Ishikawa (cell line): ENCODE data around the gene SPATA32.

Experiments
- CEBPB ChIP-seq: IDR thresholded peaks from 2 replicates; pipeline ENCODE4 v1.6.1; 2012
- EP300 ChIP-seq: IDR thresholded peaks from 2 replicates; pipeline ENCODE4 v1.6.1; 2012; ENCODE audit warnings: borderline replicate concordance
- MAX ChIP-seq: IDR thresholded peaks from 2 replicates; pipeline ENCODE4 v1.6.1; 2012
- TCF12 ChIP-seq: IDR thresholded peaks from 2 replicates; pipeline ENCODE4 v1.6.1; 2012; ENCODE audit warnings: low read depth
- USF1 ChIP-seq: IDR thresholded peaks from 2 replicates; pipeline ENCODE4 v1.6.1; 2012

- TF ChIP-seq MAX (no peak), EP300 (no peak), TCF12 (no peak), CEBPB (no peak), USF1 (no peak)
These were observed 30.3 kb downstream of the SPATA32 start for GRCh38 chr17:45231481-45232116.
